Natural killer cell (primary cell): Measurements from ENCODE around the gene IPO5. TPM values are rescaled to one million over a fixed set of nuclear protein-coding genes. Genes with fewer than 3 reads are reported as not detected.

ENCODE experiments used
- ATAC-seq, 3 donors: fragments of 150-1000 bp in 2 of 3; fragments of 200-7000 bp in 1 of 3; cut with Tn5 transposase; 1 replicate in 1 of 3; 2 replicates in 2 of 3; pipeline ENCODE4 v1.10.0; 2021; ENCODE audit warnings: mild to moderate bottlenecking in 2 of 3, moderate library complexity in 2 of 3
- DNase-seq, 2 donors: peaks; one replicate each; pipeline versions ENCODE4 v3.0.0 to v3.0.0-alpha.2; 2013 to 2021; ENCODE audit warnings: mixed read lengths in 1 of 2
- H3K27ac ChIP-seq: one replicate; pipeline ENCODE4 v1.5.1; 2013; ENCODE audit warnings: mild to moderate bottlenecking, low read length
- H3K27me3 ChIP-seq: one replicate; pipeline ENCODE4 v1.6.1; 2013; ENCODE audit warnings: low read length; ENCODE audit not compliant: control insufficient read depth, insufficient read depth
- H3K36me3 ChIP-seq: one replicate; pipeline ENCODE4 v1.6.1; 2013; ENCODE audit warnings: low read length; ENCODE audit not compliant: control insufficient read depth, insufficient read depth
- H3K4me1 ChIP-seq: one replicate; pipeline ENCODE4 v1.6.1; 2013; ENCODE audit warnings: low read length; ENCODE audit not compliant: control insufficient read depth, insufficient read depth
- H3K4me3 ChIP-seq: one replicate; pipeline ENCODE4 v1.5.1; 2013; ENCODE audit warnings: low read length
- H3K9me3 ChIP-seq: one replicate; pipeline ENCODE4 v1.6.1; 2013; ENCODE audit warnings: low read length; ENCODE audit not compliant: control insufficient read depth, insufficient read depth
- H3K27ac Mint-ChIP-seq, 2 donors: one replicate each; pipeline ENCODE4 v1.8.0; 2022; ENCODE audit warnings: mild to moderate bottlenecking in 2 of 2, mixed read lengths in 2 of 2, moderate library complexity in 1 of 2
- H3K27me3 Mint-ChIP-seq, 2 donors: one replicate each; pipeline ENCODE4 v1.8.0; 2022; ENCODE audit warnings: low read depth in 2 of 2, mixed read lengths in 2 of 2
- H3K36me3 Mint-ChIP-seq: one replicate; pipeline ENCODE4 v1.8.0; 2022; ENCODE audit warnings: mixed read lengths
- H3K4me1 Mint-ChIP-seq, 2 donors: one replicate each; pipeline ENCODE4 v1.8.0; 2022; ENCODE audit warnings: mixed read lengths in 2 of 2
- H3K4me3 Mint-ChIP-seq: one replicate; pipeline ENCODE4 v1.8.0; 2022; ENCODE audit warnings: mild to moderate bottlenecking, moderate library complexity, mixed read lengths
- H3K9me3 Mint-ChIP-seq, 2 donors: one replicate each; pipeline ENCODE4 v1.8.0; 2022; ENCODE audit warnings: mixed read lengths in 2 of 2
- CTCF ChIP-seq: fragments of 200-600 bp; IDR thresholded peaks from one replicate; pipeline ENCODE4 v1.8.0; 2022; ENCODE audit warnings: antibody characterized with exemption
- WGBS: methylation state at CpG from one replicate; pipeline ENCODE4 v1.1.7; 2013; ENCODE audit warnings: missing lambda C conversion rate; ENCODE audit not compliant: insufficient coverage; 5-methylcytosine and 5-hydroxymethylcytosine counted together
- intact Hi-C: fragments of 100-400 bp; cut with micrococcal nuclease; formaldehyde crosslinking; loops from one replicate; pipeline ENCODE4 v1.14.2; 2022
- total RNA-seq, 4 donors: library from RNA; stranded (reverse); fragments of 120-200 nt in 1 of 4; gene quantifications; one replicate each; pipeline versions ENCODE4 v1.2.3 to v1.2.4, GENCODE V29; 2013 to 2022

The IPO5 gene
- total RNA-seq, 3 donors from 2014 or later (not counting 1 experiment from before 2014, with no cell fraction given): 59.9 to 83.9 (median 71.2) TPM

GRCh38 chr13:97911311-97912138, 42.0 kb upstream of the IPO5 start:
- intact Hi-C loops: no loop called here
- Histone ChIP-seq H3K9me3 (peaks cover 4% of the 10 kb centered on the region), H3K27ac (no peak overlapping the region), H3K27me3 (no peaks in the 10 kb centered on the region), H3K36me3 (no peaks in the 10 kb centered on the region), H3K4me1 (no peaks in the 10 kb centered on the region), H3K4me3 (no peak overlapping the region)
- ATAC-seq: no peak
- WGBS: 62% methylated on average over 6 of the region's 7 CpGs
- peaks cover 12 to 19% of the 10 kb centered on the region in 2 donors for H3K27me3 Mint-ChIP-seq
- H3K36me3 Mint-ChIP-seq: no peaks in the 10 kb centered on the region
- H3K4me1 Mint-ChIP-seq: no peaks in the 10 kb centered on the region
- H3K9me3 Mint-ChIP-seq: peaks cover 0 to 9% of the 10 kb centered on the region in 2 donors
- H3K4me3 Mint-ChIP-seq: no peak overlapping the region
- no peak overlapping the region for H3K27ac Mint-ChIP-seq
- peak; percentile 22 for TF ChIP-seq CTCF
- peak in 1 of 2 donors; percentile 4 for DNase-seq

GRCh38 chr13:97912139-97912535, 41.3 kb upstream of the IPO5 start:
- WGBS: 87% methylated on average over 6 of the region's 6 CpGs
- no peak overlapping the region for H3K4me3 ChIP-seq

GRCh38 chr13:97913206-97913605, 40.3 kb upstream of the IPO5 start:
- DNase-seq: no peak
- H3K9me3 ChIP-seq: peaks cover 4% of the 10 kb centered on the region
- H3K27ac ChIP-seq: no peak overlapping the region
- H3K36me3 ChIP-seq: no peaks in the 10 kb centered on the region
- H3K9me3 Mint-ChIP-seq: peaks cover 0 to 9% of the 10 kb centered on the region in 2 donors
- no peak for ATAC-seq
- no peaks in the 10 kb centered on the region for H3K4me1 Mint-ChIP-seq
- H3K4me3 Mint-ChIP-seq: no peak overlapping the region
- H3K27ac Mint-ChIP-seq: no peak overlapping the region
- intact Hi-C loops: no loop called here
- no peaks in the 10 kb centered on the region for H3K27me3 ChIP-seq
- no peaks in the 10 kb centered on the region for H3K36me3 Mint-ChIP-seq
- peaks cover 11 to 12% of the 10 kb centered on the region in 2 donors for H3K27me3 Mint-ChIP-seq
- no peak for TF ChIP-seq CTCF
- H3K4me1 ChIP-seq: no peaks in the 10 kb centered on the region
- no peak overlapping the region for H3K4me3 ChIP-seq
- 81% methylated on average over 1 of the region's 2 CpGs for WGBS

More at GRCh38 chr13:97912139-97912535, 41.3 kb upstream of the IPO5 start:
- intact Hi-C loops: no loop called here
- Mint-ChIP-seq H3K9me3 (peaks cover 0 to 9% of the 10 kb centered on the region in 2 donors), H3K36me3 (no peaks in the 10 kb centered on the region), H3K4me1 (no peaks in the 10 kb centered on the region), H3K27me3 (peaks cover 12 to 18% of the 10 kb centered on the region in 2 donors), H3K4me3 (no peak overlapping the region), H3K27ac (no peak overlapping the region)
- DNase-seq (no peak), ATAC-seq (no peak)
- no peak for TF ChIP-seq CTCF
- no peaks in the 10 kb centered on the region for H3K36me3 ChIP-seq
- peaks cover 4% of the 10 kb centered on the region for H3K9me3 ChIP-seq
- H3K27me3 ChIP-seq: no peaks in the 10 kb centered on the region
- H3K27ac ChIP-seq: no peak overlapping the region
- H3K4me1 ChIP-seq: no peaks in the 10 kb centered on the region
